ENCODE data around the gene NOTCH4. TPM values are rescaled to one million over a fixed set of nuclear protein-coding genes. Genes with fewer than 3 reads are reported as not detected.
"Not testable (repeated sequence)": the region's sequence is repeated elsewhere in the genome, so short reads cannot be mapped to it uniquely, and the experiment has no call there.

NOTCH4 gene
- total and polyA plus RNA-seq, 2 experiments from 2014 or later, result 2.7 to 2.8 TPM

DNA sequence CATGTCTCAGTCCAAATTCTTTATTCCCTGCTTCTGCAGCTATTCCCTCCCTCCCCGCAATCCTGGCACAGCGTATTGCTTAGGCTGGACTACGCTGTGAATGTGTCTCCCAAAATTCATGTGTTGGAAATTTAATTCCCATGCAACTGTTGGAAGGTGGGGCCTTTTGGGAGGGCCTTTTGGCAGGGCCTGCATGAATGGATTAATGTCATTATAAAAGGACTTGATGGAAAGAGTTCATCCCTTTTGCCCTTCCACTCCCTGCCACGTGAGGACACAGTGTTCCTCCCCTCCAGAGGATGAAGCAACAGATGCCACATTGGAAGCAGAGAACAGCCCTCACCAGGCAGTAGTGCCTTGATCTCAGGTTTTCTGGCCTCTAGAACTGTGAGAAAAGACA lies 20.4 kb upstream of the NOTCH4 start (continued):
- TF ChIP-seq, protein P1, sequence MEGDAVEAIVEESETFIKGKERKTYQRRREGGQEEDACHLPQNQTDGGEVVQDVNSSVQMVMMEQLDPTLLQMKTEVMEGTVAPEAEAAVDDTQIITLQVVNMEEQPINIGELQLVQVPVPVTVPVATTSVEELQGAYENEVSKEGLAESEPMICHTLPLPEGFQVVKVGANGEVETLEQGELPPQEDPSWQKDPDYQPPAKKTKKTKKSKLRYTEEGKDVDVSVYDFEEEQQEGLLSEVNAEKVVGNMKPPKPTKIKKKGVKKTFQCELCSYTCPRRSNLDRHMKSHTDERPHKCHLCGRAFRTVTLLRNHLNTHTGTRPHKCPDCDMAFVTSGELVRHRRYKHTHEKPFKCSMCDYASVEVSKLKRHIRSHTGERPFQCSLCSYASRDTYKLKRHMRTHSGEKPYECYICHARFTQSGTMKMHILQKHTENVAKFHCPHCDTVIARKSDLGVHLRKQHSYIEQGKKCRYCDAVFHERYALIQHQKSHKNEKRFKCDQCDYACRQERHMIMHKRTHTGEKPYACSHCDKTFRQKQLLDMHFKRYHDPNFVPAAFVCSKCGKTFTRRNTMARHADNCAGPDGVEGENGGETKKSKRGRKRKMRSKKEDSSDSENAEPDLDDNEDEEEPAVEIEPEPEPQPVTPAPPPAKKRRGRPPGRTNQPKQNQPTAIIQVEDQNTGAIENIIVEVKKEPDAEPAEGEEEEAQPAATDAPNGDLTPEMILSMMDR (conservative IDR thresholded peaks at IDR 0.05; ENCODE audit: low read depth in 2 of 2), result no peak
- no peak for TF ChIP-seq EZH2phosphoT487 (IDR thresholded peaks at IDR 0.05; ENCODE audit: unreplicated experiment)
- TF ChIP-seq JUNB (IDR thresholded peaks at IDR 0.05; ENCODE audit: unreplicated experiment), result no peak
- no peak for TF ChIP-seq ZNF114 (CRISPR knock-in tag; IDR thresholded peaks at IDR 0.05)
- no peak for TF ChIP-seq ZNF331 (CRISPR knock-in tag; IDR thresholded peaks at IDR 0.05; ENCODE audit: low read depth)

DNA sequence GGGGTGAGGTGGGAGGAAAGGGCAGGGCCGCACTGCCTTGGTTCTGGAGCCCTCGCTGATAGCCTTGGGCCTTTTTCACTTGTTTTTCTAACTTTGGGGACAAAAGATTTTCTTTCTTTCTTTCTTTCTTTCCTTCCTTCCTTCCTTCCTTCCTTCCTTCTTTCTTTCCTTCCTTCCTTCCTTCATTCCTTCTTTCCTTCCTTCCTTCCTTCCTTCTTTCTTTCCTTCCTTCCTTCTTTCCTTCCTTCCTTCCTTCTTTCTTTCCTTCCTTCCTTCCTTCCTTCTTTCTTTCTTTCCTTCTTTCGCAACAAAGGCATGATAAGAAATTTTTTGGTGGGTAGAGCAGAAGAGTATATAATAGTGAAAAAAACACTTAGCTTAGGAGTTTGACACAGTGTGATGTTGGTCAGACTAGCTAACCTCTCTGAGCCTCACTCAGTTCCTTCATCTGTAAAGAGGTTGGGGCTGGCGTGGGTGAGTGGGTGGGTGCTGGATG lies 18.5 kb upstream of the NOTCH4 start:
- H3K4me1 ChIP-seq (ENCODE audit: insufficient read depth); H3K4me2 ChIP-seq; H3K36me3 Mint-ChIP-seq (ENCODE audit: low read depth); H3K9me2 ChIP-seq (ENCODE audit: insufficient read depth); H3K79me2 ChIP-seq (replicated peaks; ENCODE audit: insufficient read depth); H3F3A ChIP-seq (replicated peaks; ENCODE audit: low read depth); DNase-seq (ENCODE audit: low spot score); H3K27me3 ChIP-seq (ENCODE audit: insufficient read depth); H4K20me1 ChIP-seq (replicated peaks; ENCODE audit: insufficient read depth); H3K4me3 ChIP-seq; H2AFZ ChIP-seq; H3K4me1 Mint-ChIP-seq; H3K36me3 ChIP-seq (ENCODE audit: insufficient read depth); H3K4me3 Mint-ChIP-seq; H3K27ac ChIP-seq (ENCODE audit: low read depth); H3K27ac Mint-ChIP-seq; H3K9me3 Mint-ChIP-seq; H3K27me3 Mint-ChIP-seq (ENCODE audit: insufficient read depth, low read depth, poor library complexity); ATAC-seq: not testable (repeated sequence)

DNA sequence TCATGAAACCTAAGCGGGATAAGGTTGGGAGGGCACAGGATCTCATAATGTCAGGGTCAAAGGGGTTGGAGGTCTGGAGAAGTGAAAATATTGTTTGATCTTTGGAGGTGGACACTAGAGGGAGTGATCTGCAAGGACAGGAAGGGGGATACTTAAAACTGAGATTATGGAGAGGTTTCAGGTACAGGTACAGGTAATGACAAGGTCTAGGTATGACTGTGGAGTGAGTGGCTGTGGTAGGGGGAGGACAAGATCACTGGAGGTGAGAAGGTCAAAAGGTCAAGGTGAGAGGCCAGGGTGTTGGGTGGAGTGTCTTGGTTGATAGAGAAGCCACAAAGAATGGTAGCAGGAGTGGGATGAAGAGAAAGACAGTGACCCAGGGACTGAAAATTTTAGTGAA lies 16.8 kb upstream of the NOTCH4 start:
- no peak overlapping the region for H3K27ac ChIP-seq (ENCODE audit: low read depth)
- no peak overlapping the region for H3K4me3 Mint-ChIP-seq
- no peaks in the 10 kb centered on the region for H3K9me2 ChIP-seq (ENCODE audit: insufficient read depth)
- no peaks in the 10 kb centered on the region for H3K4me1 ChIP-seq (ENCODE audit: insufficient read depth)
- no peaks in the 10 kb centered on the region for H3F3A ChIP-seq (replicated peaks; ENCODE audit: low read depth)
- H3K27me3 ChIP-seq (ENCODE audit: insufficient read depth), result no peaks in the 10 kb centered on the region
- H3K27ac Mint-ChIP-seq, result no peak overlapping the region
- H2AFZ ChIP-seq, result no peak overlapping the region
- no peaks in the 10 kb centered on the region for H3K36me3 Mint-ChIP-seq (ENCODE audit: low read depth)
- no peak overlapping the region for H3K4me3 ChIP-seq
- H3K36me3 ChIP-seq (ENCODE audit: insufficient read depth), result no peaks in the 10 kb centered on the region
- H3K79me2 ChIP-seq (replicated peaks; ENCODE audit: insufficient read depth), result no peaks in the 10 kb centered on the region
- H4K20me1 ChIP-seq (replicated peaks; ENCODE audit: insufficient read depth), result no peaks in the 10 kb centered on the region
- no peaks in the 10 kb centered on the region for H3K9me3 Mint-ChIP-seq
- DNase-seq (ENCODE audit: low spot score), result no peak
- no peak for ATAC-seq
- no peak overlapping the region for H3K4me2 ChIP-seq
- peaks cover 5% of the 10 kb centered on the region; the same call in 2 of the 3 replicates for H3K4me1 Mint-ChIP-seq
- peaks cover 8% of the 10 kb centered on the region for H3K27me3 Mint-ChIP-seq (ENCODE audit: insufficient read depth, low read depth, poor library complexity)
- TF ChIP-seq, protein P2, sequence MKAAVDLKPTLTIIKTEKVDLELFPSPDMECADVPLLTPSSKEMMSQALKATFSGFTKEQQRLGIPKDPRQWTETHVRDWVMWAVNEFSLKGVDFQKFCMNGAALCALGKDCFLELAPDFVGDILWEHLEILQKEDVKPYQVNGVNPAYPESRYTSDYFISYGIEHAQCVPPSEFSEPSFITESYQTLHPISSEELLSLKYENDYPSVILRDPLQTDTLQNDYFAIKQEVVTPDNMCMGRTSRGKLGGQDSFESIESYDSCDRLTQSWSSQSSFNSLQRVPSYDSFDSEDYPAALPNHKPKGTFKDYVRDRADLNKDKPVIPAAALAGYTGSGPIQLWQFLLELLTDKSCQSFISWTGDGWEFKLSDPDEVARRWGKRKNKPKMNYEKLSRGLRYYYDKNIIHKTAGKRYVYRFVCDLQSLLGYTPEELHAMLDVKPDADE (IDR thresholded peaks at IDR 0.05), result no peak
- TF ChIP-seq EZH2 (IDR thresholded peaks at IDR 0.05; ENCODE audit: low read depth, unreplicated experiment) (no peak), POLR2AphosphoS5 (IDR thresholded peaks at IDR 0.05; ENCODE audit: low read depth) (no peak), ZNF114 (CRISPR knock-in tag; IDR thresholded peaks at IDR 0.05) (no peak)
- TF ChIP-seq, protein P3, sequence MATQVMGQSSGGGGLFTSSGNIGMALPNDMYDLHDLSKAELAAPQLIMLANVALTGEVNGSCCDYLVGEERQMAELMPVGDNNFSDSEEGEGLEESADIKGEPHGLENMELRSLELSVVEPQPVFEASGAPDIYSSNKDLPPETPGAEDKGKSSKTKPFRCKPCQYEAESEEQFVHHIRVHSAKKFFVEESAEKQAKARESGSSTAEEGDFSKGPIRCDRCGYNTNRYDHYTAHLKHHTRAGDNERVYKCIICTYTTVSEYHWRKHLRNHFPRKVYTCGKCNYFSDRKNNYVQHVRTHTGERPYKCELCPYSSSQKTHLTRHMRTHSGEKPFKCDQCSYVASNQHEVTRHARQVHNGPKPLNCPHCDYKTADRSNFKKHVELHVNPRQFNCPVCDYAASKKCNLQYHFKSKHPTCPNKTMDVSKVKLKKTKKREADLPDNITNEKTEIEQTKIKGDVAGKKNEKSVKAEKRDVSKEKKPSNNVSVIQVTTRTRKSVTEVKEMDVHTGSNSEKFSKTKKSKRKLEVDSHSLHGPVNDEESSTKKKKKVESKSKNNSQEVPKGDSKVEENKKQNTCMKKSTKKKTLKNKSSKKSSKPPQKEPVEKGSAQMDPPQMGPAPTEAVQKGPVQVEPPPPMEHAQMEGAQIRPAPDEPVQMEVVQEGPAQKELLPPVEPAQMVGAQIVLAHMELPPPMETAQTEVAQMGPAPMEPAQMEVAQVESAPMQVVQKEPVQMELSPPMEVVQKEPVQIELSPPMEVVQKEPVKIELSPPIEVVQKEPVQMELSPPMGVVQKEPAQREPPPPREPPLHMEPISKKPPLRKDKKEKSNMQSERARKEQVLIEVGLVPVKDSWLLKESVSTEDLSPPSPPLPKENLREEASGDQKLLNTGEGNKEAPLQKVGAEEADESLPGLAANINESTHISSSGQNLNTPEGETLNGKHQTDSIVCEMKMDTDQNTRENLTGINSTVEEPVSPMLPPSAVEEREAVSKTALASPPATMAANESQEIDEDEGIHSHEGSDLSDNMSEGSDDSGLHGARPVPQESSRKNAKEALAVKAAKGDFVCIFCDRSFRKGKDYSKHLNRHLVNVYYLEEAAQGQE (IDR thresholded peaks at IDR 0.05; ENCODE audit: unreplicated experiment), result no peak

Measured in GM23338 (cell line).